Activated CD8-positive, alpha-beta memory T cell treated with anti-CD3 and anti-CD28 coated beads for 36 hours (primary cell): ENCODE measurements around the gene OR6A2. TPM values are rescaled to one million over a fixed set of nuclear protein-coding genes. Genes with fewer than 3 reads are reported as not detected.
"Not testable (repeated sequence)": the region's sequence is repeated elsewhere in the genome, so short reads cannot be mapped to it uniquely, and the experiment has no call there.

Source experiments
- CTCF ChIA-PET: fragments of 350-600 bp; sonication (Branson Sonifier 250); formaldehyde crosslinking; loops from one replicate; lab custom pipeline; 2021; ENCODE audit warnings: antibody characterized with exemption; lab: Charles Lee
- POLR2A ChIA-PET: fragments of 350-600 bp; sonication (Branson Sonifier 250); formaldehyde crosslinking; loops from one replicate; lab custom pipeline; 2021; ENCODE audit warnings: antibody characterized with exemption; lab: Charles Lee
- total RNA-seq, 2 experiments: library from RNA; stranded (reverse); gene quantifications; one replicate each; pipeline ENCODE4 v1.2.3, GENCODE V29; 2021

OR6A2 gene
- total RNA-seq: under 1 TPM; 0.06 to 0.13 TPM

DNA sequence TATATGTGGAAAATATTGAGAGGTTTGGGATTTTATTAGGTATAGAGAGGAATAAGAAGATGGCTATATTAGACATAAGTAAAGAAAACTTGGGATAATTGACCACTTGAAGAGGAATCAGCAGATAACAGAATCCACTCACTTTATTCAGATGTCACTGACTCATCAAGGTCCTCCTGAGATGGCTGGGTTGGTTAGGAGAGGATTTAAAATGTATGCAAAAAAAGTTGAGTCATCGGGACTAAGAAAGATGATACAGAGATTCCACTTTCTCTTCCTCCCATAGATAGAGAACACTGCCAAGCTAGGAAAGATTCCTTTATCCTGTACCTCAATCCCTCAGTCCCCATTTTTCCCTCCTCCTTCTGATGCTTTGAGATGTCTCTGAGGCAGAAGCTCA lies at the start of gene OR6A2:
TSS of gene OR6A2 (minus strand) at position 288 of the 400 bp plus-strand sequence. CDS start 3,981 bp downstream, outside the sequence.
- POLR2A ChIA-PET: interaction anchor here (0.6 kb wide), 1 partner anchor 261 kb away, joined by 3 read pairs; no protein-coding TSS in a partner anchor
- CTCF ChIA-PET: no interaction called here

DNA sequence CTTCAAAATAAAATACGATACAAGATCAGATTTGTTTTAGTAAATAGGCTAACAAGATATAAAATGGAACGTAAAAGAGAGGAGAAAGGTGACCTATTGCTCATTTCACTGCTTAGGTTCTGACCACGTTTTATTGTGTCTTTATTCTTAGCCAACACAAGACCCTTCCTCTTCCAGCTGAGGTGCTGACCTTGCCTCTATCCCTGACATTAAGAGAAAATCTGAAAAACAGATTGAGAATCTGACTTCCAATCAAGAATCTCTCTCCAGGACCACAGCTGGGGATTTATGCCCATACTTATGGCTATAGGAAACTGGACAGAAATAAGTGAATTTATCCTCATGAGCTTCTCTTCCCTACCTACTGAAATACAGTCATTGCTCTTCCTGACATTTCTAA lies 45.9 kb upstream of the OR6A2 start, which contains the start of gene OR10A5:
TSS of gene OR10A5 (plus strand) at position 301 of the 400 bp plus-strand sequence. CDS start at position 301, 0 bp downstream.
- CTCF ChIA-PET: no interaction called here
- POLR2A ChIA-PET: no interaction called here

DNA sequence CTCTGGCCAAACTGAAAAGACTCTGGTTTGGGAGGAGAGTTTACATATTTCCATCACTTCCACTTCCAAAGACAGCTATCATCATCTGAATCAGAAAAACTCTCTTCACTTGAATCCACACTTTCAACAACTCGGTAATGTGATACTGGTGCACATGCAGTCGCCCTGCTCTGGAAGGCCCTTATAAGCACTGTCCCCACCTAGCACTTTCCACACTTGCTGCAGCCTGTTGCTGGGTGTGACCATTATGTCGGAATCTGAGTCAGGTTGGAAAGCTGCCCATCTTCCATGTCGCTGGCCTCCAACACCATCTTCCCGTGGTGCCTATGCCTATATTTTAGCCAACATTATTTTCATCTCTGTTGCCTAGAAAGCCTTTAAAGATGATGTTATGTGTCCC lies 44.9 kb upstream of the OR6A2 start:
- ChIA-PET POLR2A (no interaction called here), CTCF (no interaction called here)

GRCh38 chr11:6843670-6844069 lies 44.2 kb upstream of the OR6A2 start:
- CTCF ChIA-PET: interaction anchor here (1.2 kb wide), 1 partner anchor 31 kb away, joined by 3 read pairs; no protein-coding TSS in a partner anchor
- POLR2A ChIA-PET: no interaction called here

DNA sequence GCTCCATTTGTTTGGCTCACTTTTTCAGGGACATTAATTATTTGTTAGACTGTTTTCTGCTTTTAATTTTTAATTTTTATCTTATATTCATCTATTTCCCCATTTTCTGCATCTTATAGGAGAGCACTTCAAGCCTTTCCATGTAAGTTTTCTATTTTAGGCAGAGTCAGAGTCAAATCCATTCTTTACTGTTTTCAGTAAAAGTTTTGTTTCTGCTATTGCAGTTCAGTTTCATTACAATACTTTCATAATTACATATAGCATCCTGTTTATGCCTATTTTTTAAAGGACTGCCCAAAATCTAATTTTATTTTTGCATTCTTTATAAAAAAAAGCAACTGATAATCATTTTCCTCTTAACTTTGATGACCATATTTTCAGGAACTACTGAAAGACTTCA lies 42.2 kb upstream of the OR6A2 start:
- ChIA-PET POLR2A (no interaction called here), CTCF (interaction anchor here (0.7 kb wide), 1 partner anchor 87 kb away, joined by 3 read pairs; no protein-coding TSS in a partner anchor)

GRCh38 chr11:6834021-6834420 lies 34.5 kb upstream of the OR6A2 start:
- ChIA-PET CTCF (no interaction called here), POLR2A (no interaction called here)

DNA sequence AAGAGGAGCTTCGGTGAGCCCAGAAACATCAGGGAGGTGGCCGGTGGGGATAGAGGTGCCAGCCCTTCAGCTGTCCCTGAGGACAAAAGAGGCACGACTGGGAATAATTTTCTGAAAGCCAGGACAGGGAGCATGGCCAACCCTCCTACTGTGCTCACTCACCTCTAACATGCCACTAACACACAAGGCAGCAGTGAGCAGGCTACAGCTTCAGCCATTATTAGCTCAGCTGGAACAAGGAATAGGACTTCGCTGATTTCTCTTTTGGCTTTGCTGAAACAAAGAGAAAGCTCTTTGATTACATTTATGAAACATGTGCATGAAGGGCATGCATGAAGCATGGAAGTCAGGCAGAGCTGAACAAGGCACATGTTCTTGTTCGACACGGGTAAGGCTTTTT lies 33.9 kb upstream of the OR6A2 start:
- ChIA-PET CTCF (no interaction called here), POLR2A (no interaction called here)

- CTCF ChIA-PET: no interaction called here
- POLR2A ChIA-PET: no interaction called here
These were observed 28.6 kb upstream of the OR6A2 start for GRCh38 chr11:6828103-6828502.

- ChIA-PET CTCF (interaction anchor here (2.9 kb wide), 1 partner anchor 13 kb away, joined by 9 read pairs; no protein-coding TSS in a partner anchor), POLR2A (no interaction called here)
These were observed 25.8 kb upstream of the OR6A2 start for GRCh38 chr11:6825231-6825744.

DNA sequence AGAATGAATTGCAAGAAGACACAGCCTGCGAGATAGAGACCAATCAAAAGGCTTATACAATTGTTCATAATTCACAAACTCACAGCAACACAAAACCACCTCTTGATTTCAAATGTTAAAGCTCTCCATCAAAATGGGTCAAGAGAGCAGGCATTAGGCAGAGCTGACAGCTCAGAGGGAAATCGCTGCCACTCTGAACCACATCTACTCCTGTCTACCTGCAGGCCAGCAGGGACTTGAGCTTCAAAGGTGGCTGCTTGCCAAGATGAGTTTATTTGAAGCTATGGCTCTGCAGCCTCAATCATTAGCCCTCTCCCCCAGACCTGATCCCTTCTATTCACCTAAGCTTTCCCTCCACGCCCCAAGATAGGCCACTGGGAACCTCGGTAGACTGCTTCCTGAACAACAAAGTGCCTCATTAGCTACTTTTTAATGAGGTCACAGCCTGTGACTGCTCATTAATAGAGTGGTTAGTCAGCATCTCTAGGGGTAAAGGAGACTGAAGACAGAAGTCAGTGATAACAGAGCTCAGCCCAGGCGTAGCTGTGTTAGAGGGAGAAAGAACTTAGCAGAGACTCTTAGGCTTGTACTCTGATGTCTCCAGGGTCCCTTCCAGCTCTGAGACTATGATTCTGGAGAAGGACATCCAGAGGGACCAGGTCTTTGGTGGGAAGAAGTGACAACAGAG lies 24.8 kb upstream of the OR6A2 start:
- CTCF ChIA-PET: interaction anchor here (2.9 kb wide), 1 partner anchor 12 kb away, joined by 9 read pairs; no protein-coding TSS in a partner anchor
- POLR2A ChIA-PET: no interaction called here

- CTCF ChIA-PET: no interaction called here
- POLR2A ChIA-PET: no interaction called here
These were observed 19.5 kb upstream of the OR6A2 start for GRCh38 chr11:6818967-6819366.

DNA sequence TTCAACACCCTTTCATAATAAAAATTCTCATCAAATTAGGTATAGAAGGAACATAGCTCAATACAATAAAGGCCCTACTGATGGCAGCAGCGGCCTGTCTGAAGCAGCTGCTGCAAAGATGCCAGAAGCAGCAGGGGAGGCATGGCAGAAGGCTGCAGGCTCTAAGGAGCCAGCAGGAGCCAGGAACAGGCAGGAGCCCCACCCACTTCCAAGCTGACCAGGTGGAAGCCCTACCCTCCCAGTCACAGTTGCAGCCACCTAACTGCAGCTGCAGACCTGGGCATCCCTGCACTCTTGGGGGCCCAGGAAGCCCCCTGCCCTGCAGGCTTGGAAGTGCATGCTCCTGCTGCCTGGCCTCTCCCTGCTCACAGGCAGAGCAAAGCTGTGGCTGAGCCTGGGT lies 18.2 kb upstream of the OR6A2 start:
- CTCF ChIA-PET: no interaction called here
- POLR2A ChIA-PET: interaction anchor here (0.7 kb wide), 1 partner anchor 21 kb away, joined by 3 read pairs; no protein-coding TSS in a partner anchor

DNA sequence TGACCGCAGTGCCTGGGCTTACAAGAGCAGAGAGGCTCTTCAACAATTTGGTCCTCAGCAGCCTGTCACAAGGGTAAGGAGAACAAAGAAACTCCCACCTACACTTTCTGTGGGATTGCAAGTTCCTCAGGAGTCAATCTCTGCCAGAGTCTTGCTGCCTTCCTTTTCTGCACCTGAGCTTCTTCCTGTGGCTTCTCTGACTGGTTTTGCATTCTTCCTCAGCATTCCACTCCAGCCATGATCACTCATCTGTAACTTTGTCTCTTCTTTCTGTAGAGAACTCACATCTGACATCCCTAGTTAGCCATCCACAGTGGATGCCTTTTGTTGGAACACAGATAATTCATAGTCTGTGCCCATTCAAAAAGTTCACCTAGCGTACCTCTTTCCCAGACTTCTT lies 14.2 kb upstream of the OR6A2 start:
- POLR2A ChIA-PET: no interaction called here

DNA sequence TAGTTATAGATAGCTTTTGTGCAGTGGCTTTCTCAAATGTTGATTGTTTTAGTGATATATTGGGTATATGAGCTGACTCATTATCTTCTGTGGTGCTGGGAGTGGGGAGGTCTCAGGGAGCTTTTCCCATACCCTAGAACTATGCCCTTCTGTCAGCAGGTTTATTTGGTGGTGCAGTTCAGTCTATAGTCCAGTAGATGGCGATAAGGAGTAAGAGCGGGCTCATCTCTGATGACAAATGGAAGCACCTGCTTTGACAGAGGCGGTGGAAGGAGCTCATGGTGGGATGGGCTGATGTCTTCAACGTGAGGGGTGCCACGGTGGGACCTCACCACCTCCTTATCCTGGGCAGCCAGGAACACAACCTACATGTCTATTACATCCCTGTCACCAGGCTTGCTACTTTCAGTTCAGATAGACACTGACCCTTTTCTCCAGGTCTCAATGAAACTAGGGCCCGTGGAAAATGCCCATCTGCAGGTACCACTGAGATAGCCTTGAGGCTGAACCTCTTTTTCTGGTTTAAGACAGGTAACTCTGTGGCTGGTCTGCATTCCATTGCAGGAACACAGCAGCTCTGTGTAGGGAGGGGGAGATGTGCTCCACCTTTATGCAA lies 13.0 kb upstream of the OR6A2 start:
- POLR2A ChIA-PET: no interaction called here
- CTCF ChIA-PET: interaction anchor here (0.6 to 1.6 kb wide), 8 partner anchors 9 to 630 kb away, joined by 3 to 9 read pairs (median 3); no protein-coding TSS in a partner anchor

More for the DNA sequence above, 14.2 kb upstream of the OR6A2 start:
- CTCF ChIA-PET: no interaction called here

DNA sequence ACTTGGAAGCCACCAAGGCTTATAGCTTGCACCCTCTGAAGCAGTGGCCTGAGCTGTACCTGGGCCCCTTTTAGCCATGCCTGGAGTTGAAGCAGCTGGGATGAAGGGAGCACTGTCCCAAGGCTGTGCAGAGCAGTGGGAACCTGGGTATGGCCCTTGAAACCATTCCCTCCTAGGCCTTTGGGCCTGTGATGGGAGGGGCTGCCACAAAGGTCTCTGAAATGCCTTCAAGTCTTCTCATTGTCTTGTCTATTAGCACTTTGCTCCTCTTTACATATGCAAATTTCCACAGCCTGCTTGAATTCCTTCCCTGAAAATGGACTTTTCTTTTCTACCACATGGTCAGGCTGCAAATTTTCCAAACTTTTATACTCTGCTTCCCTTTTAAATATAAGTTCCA lies 1.6 kb upstream of the OR6A2 start:
- POLR2A ChIA-PET, CTCF ChIA-PET: not testable (repeated sequence)

- ChIA-PET CTCF (no interaction called here), POLR2A (no interaction called here)
These were observed 4.8 kb downstream of the OR6A2 start for GRCh38 chr11:6794639-6795038.

- ChIA-PET CTCF (interaction anchor here (1.6 kb wide), 1 partner anchor 32 kb away, joined by 4 read pairs; no protein-coding TSS in a partner anchor), POLR2A (no interaction called here)
These were observed 8.9 kb downstream of the OR6A2 start for GRCh38 chr11:6790546-6790945.

- CTCF ChIA-PET: no interaction called here
- POLR2A ChIA-PET: no interaction called here
These were observed 16.8 kb downstream of the OR6A2 start, which contains the start of gene OR2AG1 for GRCh38 chr11:6782720-6783119. Gene OR2AG1, plus strand, starts transcription at chr11:6783020. Its CDS starts 2,018 bp downstream, at chr11:6785038.

DNA sequence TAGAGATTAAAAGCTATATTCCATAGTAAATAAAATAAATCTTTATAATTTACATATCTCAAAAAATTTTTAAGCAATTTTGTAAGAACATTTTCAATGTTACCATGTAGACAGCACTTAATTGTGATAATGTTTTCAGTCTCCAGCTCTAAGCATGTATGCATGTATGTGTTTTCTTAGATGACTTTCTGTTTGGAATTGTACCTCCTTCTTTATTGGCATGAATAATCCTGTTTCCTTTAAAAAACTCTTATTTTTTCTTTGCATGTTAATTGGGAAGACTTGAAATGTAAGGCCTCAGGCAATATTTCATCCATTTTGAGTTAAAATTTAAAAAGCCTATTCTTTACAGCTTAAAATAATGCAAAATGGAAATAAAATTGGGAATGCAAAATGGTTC lies 18.7 kb downstream of the OR6A2 start:
- CTCF ChIA-PET: no interaction called here
- POLR2A ChIA-PET: no interaction called here

GRCh38 chr11:6778518-6778917 lies 21.0 kb downstream of the OR6A2 start:
- CTCF ChIA-PET: no interaction called here
- POLR2A ChIA-PET: no interaction called here
